CD4-positive, alpha-beta T cell treated with Interleukin-15 for 1 hour (primary cell): ENCODE results near the gene DENND6A.
"Not testable (repeated sequence)": the region's sequence is repeated elsewhere in the genome, so short reads cannot be mapped to it uniquely, and the experiment has no call there.

ENCODE experiments used
- DNase-seq: peaks from one replicate; pipeline ENCODE4 v3.0.0-alpha.2; 2020

Gene DENND6A

GRCh38 chr3:57692396-57693147, at the start of gene DENND6A:
Gene DENND6A, minus strand, starts transcription at chr3:57693077. Its CDS starts 59 bp downstream, at chr3:57693018.
- peak; percentile 97 for DNase-seq

GRCh38 chr3:57740027-57740426, 47.1 kb upstream of the DENND6A start:
- DNase-seq, result no peak

GRCh38 chr3:57738391-57738790, 45.5 kb upstream of the DENND6A start:
- no peak for DNase-seq

GRCh38 chr3:57737840-57738239, 45.0 kb upstream of the DENND6A start:
- DNase-seq, result no peak

GRCh38 chr3:57735405-57735804, 42.5 kb upstream of the DENND6A start:
- DNase-seq, result no peak

- no peak for DNase-seq
Observed at GRCh38 chr3:57733790-57734189, 40.9 kb upstream of the DENND6A start.

GRCh38 chr3:57731311-57731710, 38.4 kb upstream of the DENND6A start:
- no peak for DNase-seq

GRCh38 chr3:57730682-57731081, 37.8 kb upstream of the DENND6A start:
- no peak for DNase-seq

GRCh38 chr3:57729334-57730045, 36.6 kb upstream of the DENND6A start:
- DNase-seq, result no peak

- no peak for DNase-seq
Observed at GRCh38 chr3:57727106-57727505, 34.2 kb upstream of the DENND6A start.

GRCh38 chr3:57726397-57726796, 33.5 kb upstream of the DENND6A start:
- no peak for DNase-seq

GRCh38 chr3:57718118-57718517, 25.2 kb upstream of the DENND6A start:
- DNase-seq, result no peak

GRCh38 chr3:57717205-57717868, 24.5 kb upstream of the DENND6A start:
- DNase-seq, result no peak

- DNase-seq, result no peak
Observed at GRCh38 chr3:57715686-57716085, 22.8 kb upstream of the DENND6A start.

- no peak for DNase-seq
Observed at GRCh38 chr3:57709559-57709958, 16.7 kb upstream of the DENND6A start.

- DNase-seq, result no peak
Observed at GRCh38 chr3:57709031-57709430, 16.2 kb upstream of the DENND6A start.

- no peak for DNase-seq
Observed at GRCh38 chr3:57706462-57706861, 13.6 kb upstream of the DENND6A start.

GRCh38 chr3:57705351-57705750, 12.5 kb upstream of the DENND6A start:
- DNase-seq, result not testable (repeated sequence)

- no peak for DNase-seq
Observed at GRCh38 chr3:57701781-57702180, 8.9 kb upstream of the DENND6A start.

- no peak for DNase-seq
Observed at GRCh38 chr3:57700737-57701136, 7.9 kb upstream of the DENND6A start.

GRCh38 chr3:57699591-57699990, 6.7 kb upstream of the DENND6A start:
- no peak for DNase-seq

- no peak for DNase-seq
Observed at GRCh38 chr3:57696801-57697321, 4.0 kb upstream of the DENND6A start.

GRCh38 chr3:57694146-57694545, 1.3 kb upstream of the DENND6A start:
- no peak for DNase-seq

- not testable (repeated sequence) for DNase-seq
Observed at GRCh38 chr3:57692133-57692395, 813 bp downstream of the DENND6A start.
